Measurements from ENCODE around the gene SCYGR7.

- TF ChIP-seq CTCF (IDR thresholded peaks at IDR 0.05 in 8 of 11, conservative IDR thresholded peaks at IDR 0.05 in 3 of 11) (no peak), POLR2A (IDR thresholded peaks at IDR 0.05) (no peak), POLR2AphosphoS5 (IDR thresholded peaks at IDR 0.05) (no peak)
Observed at GRCh38 chr2:227706859-227707258, 21.3 kb upstream of the SCYGR7 start.

Measured in spleen (tissue), 7 donors.